Activated CD8-positive, alpha-beta memory T cell treated with anti-CD3 and anti-CD28 coated beads, Interleukin-2, amount 50 U/mL, for 1 hour (primary cell): Measurements from ENCODE around the gene GHSR.

Experiments used
- DNase-seq: peaks from one replicate; pipeline ENCODE4 v3.0.0-alpha.2; 2020; ENCODE audit errors: extremely low read depth

Gene GHSR

DNA sequence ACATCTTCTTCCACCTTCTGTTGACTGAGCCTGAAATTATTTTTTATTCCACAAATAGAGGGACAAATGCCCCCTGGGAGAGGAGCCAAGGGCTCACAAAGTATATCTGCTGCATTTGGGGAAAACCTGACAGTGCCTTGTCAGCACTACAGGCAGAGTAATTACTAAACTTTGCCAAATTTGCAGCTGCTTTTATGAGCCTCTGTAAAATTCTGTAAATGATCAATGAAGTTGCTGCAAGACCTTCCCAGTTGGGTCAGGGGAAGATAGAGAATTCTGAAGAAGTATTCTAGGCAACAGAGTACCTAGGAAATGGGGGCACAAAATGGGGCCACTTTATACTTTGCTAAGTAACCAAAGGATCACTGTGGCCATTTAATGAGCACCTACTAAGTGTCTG is 10.5 kb downstream of the GHSR start:
- no peak for DNase-seq

DNA sequence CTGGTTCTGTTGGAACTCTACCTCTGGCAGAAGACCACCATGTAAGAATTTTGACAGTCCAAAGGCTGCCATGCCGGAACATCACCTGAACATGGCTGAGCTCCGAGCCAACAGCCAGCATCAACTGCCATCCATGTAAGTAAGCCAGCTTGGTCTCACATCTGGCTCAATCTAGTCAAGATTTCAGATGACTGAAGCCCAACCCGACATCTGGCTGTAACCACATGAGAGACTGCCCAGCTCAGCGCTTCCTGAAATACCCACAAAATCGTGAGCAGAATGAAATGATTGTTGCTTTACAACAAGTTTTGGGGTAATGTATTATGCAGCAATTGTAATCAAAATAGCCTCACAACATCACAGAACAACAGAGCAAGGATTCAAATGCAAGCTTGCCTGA is 32.9 kb downstream of the GHSR start:
- DNase-seq, result no peak

DNA sequence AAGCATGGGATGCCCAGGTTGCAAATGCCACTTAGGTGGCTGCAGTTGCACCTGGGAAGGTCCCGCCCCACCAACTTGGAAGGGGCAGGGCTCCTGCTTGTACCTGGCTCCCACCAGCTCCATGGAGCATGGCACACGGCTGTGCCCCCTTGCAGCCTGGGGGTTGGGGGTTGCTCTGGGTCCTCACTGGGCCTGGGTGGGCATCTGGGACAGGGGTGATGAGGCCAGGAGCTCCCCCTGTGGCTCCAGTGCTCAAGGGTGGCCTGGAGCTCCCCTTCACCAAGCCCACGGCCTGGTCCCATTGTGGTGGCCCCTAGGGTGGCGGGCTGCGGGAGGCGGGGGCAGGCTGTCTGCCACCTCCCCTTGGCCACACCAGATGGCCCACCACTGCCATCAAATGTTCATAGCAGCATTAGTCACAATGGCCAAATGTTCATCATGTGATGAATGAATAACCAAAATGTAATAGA is 36.7 kb downstream of the GHSR start:
- no peak for DNase-seq

DNA sequence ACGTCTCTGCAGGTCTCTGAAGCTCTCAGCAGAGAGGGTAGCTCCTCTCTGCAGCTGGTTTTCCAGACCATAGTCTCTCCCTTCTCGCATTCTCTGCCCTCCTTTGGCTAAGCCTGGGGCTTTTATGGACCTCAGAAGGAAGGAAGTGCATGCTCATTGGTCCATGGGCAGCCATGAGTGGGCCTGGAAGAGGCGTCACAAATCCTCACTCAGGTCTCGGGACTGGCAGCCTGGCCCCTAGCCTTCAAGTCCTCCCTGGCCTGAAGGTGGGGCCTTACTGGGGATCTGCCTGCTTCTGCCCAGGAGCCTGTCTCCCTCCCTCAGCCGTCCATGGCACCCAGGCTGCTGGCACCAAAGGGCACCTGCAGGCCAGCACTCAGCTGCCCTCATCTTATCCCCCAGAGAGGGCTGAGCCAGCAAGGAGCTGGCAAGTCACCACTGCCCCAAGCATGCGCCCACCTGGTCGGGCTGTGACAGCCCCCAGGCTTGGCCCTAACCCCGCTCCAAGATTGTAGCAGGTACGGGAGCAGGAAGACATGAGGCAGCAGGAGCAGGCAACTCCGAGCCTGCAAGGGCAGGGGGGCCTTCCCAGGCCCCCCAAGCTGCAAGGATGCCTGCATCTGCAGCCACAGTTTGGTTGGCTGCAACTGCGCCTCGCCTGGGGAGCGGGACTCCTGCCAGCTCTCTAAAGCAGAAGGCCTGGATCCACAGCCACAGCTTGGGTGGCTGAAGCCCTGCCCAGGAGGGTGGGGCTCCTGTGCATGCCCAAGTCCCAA is 37.4 kb downstream of the GHSR start:
- DNase-seq, result no peak

DNA sequence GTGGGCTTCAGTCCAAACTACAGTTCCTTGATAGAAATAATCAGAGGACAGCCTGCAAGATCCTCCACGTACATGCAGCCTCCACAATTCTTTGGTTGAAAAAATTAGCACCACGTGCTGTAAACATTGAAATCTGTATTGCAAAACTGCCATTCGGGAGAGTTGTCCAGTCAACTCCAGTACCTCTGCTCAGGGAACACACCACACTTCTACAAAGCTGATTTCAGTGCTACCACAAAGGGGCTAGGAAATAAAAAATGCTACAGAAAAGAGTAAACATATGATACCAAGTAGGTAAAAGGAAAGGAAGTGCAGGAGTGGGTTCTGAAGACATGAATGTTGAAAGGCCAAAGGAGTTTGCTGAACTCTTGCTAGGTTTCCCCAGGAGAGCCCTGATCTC is 40.4 kb downstream of the GHSR start:
- no peak for DNase-seq

DNA sequence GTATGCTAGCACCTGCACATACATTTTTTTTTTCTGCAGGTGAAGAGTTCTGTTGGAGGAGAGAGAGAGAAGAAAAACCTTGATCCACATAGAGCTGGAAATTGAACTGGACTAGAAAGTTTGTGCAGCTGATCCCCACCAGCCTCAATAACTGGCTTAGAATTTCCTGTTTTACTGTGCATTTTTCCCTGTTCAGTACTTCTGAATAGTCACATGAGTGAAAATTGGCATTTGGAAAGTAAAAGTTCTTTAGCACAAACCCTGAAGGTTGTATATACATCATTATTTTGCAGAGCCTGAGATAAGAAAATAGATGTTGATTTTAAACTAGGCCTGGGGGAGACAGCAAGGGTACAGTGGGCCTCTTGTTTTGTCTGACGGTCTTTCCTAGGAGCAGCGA is 42.3 kb downstream of the GHSR start:
- DNase-seq, result no peak

DNA sequence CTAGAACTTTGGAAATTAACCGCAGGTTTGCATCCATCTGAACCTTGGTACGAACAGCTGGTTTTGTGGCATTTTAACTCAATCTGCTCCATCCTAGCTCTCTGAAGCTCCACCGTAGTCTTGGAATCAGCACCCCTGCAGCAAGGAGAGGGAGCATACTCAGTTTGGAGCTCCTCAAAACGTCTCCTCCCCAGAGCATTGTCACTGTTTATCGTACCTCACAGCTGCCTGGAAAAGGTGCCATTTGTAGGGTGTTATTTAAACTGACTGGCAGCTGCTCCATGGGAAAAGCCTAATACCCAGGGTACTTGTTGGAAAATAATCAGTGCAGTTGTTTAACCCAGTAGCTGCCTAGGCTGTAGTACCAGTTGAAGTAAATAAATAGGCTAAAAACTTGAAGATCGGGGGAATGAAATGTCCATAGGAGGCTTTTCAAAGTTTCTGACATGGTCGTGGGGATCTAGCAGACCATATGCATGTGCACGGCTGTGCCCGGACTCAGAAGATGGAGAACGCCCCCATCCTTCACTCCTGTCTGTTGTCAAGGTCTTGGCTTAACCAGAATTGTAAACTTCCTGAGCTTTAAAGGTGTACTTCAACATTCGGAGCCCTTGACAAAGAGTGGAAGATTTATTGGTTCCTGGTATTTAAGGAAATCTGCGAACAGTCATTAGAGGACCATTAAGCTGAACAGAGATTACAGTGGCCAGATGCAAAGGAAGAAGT is 43.9 kb downstream of the GHSR start:
- DNase-seq, result no peak

DNA sequence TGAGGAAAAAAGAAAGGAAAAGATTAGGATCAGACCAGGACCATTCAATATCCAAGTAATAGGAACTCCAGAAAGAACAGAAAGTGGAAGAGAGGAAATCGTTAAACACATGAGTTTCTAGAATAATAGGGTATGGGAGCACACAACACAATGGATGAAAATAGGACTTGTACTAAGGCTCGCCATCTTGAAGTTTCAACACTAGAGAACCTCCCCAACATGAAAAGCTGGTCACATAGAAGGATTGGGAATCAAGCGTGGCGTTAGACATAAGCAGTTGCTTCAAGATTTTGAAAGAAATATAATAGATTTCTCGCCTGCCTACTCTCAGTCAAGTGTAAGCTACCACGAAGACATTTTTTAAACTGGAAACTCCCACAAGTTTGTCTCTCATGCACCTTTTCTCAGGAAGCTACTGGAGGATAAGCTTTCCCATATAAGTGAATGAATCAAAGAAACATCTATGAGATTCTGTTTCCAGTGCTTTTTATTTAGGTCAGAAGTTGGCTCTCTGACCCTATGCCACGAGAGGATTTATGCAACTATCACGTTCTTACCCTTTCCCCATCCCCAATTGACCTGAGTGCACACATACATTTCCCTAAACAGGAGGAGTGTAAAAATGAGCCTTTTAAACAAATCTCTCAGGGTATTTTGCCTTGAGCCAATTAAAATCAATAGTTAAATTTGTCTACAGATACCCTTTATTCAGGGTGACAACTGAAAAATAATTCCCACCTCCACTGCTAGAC is 45.2 kb downstream of the GHSR start:
- DNase-seq, result no peak

DNA sequence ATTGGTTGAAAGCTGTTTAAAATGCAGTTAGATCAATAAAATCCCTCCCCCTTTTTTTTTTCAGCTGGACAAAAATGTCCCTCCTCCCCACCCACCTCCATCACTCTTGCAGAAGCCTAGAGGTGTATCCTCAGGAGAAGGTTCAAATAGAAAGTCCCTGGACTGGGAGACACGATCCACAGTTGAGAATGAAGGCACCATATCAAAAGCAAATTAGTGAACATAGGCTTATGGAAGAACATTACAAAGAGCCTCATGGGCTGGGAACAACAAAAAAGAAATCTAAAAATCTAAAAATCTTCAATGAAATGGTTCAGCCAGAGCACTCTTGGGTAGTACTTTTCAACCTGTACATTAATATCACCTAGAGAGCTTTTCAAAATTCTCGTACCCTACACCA is 46.2 kb downstream of the GHSR start:
- no peak for DNase-seq

DNA sequence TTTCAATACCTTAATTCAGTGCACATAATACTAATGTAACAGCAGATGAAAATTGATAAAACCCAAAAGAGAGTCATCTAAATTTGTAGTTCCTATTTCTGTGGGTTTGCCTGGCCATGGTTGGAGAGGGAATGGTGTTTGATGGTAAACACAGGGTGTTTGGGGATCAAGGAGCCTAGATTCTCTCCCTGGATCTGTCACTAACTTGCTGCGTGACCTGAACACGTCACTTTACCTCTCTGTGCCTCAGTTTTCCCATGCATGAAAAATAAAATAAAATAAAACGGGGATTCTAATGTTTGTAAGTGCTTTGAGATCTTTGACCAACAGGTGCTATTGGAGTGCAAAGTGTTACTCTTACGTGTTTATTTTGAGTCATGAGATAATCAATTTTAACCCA is 49.8 kb downstream of the GHSR start:
- no peak for DNase-seq

DNA sequence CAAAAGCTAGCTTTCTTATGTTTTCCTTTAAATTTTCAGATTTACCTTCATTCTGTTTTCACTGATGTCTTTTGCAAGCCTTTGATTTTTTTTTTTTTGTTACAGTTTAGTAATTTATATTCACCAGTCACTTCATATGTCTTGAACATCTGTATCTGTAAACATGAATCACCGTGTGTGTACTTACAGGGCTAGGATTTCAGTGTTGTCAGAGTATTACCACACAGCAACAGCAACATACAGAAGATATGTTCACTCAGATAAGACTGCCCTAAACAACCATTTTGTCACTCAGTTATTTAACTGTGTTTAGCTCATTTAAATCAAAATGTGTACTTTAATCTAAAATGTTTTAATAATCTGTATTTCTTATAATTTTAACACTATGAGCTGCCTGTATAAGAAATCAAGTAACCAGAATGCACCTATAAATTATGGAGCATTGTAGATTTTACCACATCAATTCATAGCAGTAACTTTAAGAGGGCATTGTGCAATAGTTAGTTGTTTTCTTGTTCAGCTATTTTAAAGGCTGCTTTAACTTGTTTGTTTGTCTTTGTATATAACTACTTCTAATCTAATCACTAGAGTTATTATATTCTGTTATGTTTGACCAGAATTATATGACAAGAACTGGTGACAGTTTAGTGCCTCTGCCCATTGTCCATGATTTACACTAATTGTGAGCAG is 50.4 kb downstream of the GHSR start:
- no peak for DNase-seq

DNA sequence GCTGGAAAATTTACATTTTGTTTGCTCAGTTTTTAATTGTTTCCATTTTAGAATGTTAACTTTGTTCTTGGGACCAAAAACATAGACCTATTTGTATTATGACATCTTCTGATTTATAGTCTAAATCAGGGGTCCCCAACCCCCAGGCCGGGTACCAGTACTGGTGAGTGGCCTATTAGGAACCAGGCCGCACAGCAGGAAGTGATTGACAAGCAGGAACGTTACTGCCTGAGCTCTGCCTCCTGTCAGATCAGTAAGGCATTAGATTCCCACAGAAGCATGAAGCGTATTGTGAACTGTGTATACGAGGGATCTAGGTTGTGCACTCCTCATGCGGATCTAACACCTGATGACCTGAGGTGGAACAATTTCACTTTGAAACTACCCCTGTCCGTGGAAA is 51.9 kb downstream of the GHSR start:
- DNase-seq, result no peak

DNA sequence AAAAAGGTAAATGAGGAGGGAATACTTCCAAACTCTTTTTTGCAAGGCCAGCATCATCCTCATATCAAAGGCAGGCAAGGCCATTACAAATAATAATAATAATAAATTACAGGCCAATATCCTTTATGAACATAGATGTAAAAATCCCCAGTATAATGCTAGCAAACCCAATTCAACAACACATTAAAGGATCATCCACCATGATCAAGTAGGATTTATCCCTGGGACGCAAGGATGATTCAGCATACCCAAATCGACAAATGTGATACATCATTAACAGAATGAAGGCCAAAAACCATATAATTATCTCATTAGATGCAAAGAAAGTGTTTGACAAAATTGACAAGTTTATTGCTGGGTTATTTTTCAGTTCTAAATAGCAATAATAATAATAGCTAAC is 53.6 kb downstream of the GHSR start:
- no peak for DNase-seq
